HL-60/S4 (cell line): ENCODE data around the gene CYP2R1.

Source experiments
- in situ Hi-C: fragments of 300-500 bp; cut with MboI; formaldehyde crosslinking; loops from 2 replicates; pipeline ENCODE4 v1.14.3; 2022; ENCODE audit warnings: low sequenced_read_pairs

Gene CYP2R1, protein sequence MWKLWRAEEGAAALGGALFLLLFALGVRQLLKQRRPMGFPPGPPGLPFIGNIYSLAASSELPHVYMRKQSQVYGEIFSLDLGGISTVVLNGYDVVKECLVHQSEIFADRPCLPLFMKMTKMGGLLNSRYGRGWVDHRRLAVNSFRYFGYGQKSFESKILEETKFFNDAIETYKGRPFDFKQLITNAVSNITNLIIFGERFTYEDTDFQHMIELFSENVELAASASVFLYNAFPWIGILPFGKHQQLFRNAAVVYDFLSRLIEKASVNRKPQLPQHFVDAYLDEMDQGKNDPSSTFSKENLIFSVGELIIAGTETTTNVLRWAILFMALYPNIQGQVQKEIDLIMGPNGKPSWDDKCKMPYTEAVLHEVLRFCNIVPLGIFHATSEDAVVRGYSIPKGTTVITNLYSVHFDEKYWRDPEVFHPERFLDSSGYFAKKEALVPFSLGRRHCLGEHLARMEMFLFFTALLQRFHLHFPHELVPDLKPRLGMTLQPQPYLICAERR

DNA sequence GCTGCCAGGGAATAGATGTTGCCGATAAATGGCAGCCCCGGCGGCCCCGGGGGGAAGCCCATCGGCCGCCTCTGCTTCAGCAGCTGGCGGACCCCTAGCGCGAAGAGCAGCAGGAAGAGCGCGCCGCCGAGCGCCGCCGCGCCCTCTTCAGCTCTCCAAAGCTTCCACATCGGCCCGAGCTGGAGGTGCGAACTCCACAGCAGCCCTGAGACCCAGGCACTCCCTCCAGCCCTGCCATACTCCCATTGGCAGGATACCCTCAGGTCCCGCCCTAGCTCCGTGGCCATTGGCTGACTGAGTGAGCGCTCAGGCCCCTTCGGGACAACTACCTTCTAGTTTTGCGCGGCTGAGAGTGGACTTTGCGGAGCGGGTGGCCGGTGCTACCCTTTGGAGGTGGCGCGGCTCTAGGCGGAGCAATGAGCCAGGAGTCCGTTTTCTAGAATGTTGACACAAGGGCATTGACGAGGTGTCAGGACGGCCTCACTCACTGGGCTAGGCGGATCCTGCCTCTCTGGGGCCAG lies at the start of gene CYP2R1:
Gene CYP2R1, minus strand, starts transcription at position 196 of the 521 bp plus-strand sequence. Its CDS starts 26 bp downstream, at position 170.
- in situ Hi-C loops = loop anchor here (25.0 kb wide), 1 partner anchor 380 kb away; the partner anchor contains the start of gene PSMA1

DNA sequence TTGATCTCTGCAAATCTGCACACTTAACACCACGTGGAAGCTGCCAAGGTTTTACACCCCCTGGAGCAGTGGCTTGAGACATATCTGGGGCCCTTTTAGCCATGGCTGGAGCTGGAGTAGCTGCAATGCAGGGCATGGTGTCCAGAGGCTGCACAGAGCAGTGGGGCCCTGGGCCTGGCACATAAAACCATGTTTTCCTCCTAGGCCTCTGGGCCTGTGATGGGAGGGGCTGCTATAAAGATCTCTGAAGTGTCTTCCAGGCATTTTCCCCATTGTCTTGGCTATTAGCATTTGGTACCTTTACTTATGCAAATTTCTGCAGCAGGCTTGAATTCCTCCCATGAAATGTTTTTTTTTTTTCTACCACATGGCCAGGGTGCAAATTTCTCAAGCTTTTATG lies 46.9 kb upstream of the CYP2R1 start:
- in situ Hi-C loops = no loop called here

DNA sequence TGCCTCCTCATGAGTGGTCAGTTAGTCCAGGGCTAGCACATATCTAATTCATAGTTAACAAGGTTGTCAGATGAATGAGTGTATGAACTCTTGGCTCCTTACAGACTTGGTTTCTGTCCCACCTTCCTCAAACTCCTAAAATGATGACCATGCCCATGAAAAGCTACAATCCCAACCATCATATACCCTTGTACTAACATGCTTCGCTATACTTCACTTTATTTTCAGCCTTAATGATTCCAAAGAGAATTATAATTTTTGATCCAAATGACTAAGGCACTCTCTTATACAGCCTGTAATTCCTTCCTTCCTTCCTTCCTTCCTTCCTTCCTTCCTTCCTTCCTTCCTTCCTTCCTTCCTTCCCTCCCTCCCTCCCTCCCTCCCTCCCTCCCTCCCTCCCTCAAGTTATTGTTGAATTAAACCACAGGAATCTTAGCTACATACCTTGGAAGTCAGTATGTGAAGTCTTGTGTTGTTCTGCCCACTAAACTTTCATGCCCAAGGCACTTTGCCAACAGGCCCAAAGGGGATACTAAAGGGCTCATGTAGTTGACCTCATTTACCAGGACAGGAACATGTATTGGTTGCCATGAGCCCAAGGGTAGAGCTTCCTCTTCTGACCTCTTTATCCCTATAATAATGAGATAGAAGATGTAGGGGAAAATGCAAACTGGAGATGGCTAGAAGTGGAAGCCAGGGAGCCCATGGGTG lies 42.8 kb upstream of the CYP2R1 start:
- in situ Hi-C loops = no loop called here

DNA sequence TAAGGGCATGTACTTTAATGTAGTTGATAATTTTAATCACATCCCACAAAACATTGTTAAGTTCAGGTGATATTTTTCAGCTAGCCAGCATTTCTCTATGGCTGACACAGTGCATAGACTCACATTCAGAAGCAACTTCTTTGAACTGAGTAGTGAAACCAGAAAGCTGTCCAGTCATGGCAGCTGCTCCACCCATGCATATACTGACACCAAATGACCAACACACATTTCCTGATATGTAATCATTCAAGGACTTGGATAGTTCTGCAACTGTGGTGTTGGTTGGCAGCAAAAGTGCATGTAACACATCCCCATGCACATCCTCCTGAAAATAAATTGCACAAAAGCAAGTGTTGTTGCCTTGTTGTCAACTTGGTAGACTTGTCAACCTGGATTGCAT lies 40.4 kb upstream of the CYP2R1 start:
- in situ Hi-C loops = no loop called here

DNA sequence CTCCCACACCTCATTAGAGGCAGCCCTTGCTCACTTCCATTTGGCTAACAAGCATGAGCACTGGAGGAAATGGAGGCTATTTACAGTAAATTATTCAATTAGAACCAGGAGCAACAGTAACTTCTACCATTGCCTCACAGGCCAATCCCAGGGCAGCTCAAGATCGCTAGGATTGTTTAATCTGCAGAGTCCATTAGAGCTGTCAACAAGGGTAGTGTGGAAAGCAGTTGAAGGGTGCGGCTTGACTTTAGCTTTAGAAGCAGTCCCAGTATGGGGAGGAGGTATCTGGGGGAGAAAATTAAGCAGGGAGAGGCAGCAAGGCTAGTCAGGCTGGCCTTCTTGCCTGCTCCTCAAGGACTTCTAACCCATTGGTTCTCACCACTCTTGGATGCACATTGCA lies 38.3 kb upstream of the CYP2R1 start:
- in situ Hi-C loops = no loop called here

DNA sequence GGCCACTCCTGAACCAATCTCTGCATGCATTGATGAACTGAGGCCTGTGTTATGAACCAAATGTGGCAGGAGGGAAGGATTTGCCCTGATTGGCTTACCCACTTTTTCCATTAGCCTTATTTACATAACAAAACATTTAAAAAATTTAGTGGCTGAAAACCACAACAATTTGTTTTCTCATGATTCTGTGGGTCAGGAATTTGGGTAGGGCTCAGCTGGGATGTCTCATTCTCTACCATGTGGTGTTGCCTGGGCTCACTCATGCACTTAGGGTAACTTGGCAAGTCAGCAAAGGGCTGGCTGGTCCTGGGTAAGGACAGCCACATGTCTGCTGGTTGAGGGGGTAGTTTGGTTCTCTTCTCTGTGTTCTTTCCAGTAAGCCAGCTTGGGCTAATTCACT lies 35.1 kb upstream of the CYP2R1 start:
- in situ Hi-C loops = no loop called here

DNA sequence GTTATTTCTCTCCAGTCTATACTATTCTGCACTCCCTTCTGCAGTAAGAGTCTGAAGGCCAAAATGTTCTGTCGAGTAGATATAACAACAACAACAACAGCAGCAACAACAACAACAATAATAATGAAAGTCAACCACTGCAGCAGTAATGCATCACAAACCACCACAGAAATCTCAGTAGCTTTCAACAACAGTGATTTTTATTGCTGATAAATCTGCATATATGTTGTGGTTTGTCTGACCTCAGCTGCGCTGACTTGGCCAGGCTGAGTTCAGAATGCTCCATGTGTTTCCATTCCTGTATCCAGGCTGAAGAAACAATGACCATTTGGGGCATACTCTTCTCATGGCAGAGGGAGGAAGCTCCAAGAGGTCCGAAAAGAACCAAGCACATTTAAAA lies 32.3 kb upstream of the CYP2R1 start:
- in situ Hi-C loops = no loop called here

DNA sequence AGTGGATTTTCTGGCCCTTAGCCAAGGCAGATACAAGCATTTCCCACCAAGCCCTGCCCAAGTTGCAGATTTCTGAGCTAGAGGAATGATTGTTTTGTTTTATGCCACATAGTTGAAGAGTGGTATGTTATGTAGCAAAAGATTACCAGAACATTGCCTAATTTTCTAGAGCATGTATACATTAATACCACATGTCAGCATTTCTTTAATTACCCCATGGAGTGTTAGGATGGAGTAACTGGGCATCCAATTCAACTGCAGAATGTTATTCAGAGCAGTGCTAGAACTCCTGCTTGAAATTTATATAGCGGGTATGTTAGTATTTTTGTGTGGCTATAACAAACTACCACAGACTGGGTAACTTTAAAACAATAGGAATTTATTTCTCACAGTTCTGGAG lies 24.4 kb upstream of the CYP2R1 start:
- in situ Hi-C loops = no loop called here

DNA sequence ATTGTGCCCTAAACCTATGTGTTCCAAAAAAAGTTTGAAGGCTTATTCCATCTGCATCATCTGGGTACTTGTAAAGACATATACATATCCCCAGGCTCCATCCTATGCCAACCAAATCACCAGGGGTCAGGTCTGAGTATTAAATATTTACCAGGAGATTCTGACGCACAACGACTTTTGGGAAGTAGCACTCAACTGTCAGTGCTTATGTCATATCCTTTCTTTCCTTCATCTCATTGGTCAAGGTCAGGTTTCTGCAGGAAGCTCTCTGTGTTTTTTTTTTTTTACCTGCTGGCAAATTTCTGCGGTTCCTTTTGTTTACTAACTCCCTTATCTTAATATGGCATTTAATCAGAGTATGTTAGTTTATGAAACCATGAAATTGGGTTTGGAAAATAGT lies 22.5 kb upstream of the CYP2R1 start:
- in situ Hi-C loops = no loop called here

DNA sequence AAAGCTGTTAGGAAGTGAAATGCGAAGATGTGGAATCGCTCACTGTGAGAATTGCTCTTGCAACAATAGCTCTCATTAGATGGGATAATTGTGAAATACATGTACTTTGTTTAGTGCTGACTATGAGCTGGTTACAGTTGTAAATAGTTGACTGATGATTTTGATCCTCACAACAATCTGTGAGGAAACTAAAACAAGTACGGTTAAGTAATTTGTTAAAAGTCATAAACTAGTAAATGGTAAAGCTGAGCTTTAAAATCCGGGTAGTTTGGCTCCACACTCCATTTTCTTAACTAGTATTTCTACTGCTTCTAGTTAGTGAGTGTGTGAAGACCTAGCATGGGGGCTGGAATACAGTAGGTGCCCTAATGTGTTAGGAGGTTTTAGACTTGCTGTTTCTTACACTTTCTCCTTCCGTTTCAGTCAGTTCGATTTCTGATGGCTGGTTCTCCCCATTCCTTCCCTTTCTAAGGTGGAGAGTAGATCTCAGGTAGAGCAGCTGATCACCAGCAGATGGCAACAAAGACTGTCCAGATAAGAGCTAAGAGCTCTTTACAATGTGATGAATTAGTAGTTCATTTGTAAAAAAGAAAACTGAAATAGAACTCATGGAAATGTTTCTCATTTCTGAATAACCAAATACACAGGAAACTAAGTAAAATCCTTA lies 16.3 kb upstream of the CYP2R1 start:
- in situ Hi-C loops = no loop called here

DNA sequence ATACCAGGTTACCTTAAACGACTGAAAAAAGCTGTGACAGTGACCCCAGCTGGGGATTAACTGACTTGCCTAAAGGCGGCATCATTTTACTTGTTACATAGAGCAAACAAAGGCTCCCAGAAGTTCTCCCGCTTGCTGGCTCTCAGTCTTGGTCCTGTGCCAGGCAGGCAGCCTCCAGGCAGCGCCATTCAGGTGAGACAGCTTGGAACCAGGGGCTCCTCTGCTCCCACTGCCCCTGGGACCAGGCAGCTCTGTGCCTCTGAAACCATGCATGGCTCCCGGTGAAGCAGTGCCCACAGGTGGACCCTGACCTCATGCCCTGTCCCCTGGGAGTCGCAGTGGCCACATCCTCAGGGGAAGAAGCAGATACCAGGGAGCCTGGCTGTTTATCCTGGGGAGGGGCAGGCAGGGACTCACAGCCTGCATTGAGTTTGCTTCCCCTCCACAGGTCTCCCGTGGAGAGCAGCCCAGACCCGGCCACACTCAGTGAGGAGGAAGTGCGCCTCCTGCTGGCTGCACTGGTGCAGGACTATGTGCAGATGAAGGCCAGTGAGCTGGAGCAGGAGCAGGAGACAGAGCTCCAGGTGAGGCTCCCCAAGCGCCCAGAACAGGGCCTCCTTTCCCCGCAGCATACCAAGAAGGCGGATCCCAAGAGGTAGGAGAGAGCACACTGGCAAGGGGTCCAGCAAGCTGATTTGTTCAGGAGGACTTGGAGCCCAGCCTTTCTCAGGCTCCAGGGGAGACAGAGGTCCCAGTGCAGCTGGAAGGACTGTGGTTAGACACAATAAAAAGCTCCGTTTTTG lies 15.6 kb upstream of the CYP2R1 start:
- in situ Hi-C loops = no loop called here

DNA sequence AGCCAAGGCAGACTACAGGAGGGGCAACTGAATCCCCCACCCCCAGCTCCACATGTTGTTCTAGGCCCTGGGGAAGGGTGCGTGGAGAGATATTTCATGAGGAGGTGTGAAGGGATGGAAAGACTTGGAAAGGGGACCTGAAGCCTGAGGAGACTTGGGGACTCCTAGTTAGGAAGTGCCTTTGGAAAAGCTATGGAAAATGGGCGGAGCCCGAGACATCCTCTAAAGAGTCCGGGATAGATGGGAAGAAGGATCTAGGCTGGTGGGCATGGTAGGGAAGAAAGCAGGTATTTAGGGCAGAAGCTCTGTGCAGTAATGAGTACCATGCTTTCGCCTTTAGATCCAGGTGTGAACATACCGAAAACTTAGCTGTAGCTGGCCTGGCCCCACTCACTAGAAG lies 15.0 kb upstream of the CYP2R1 start:
- in situ Hi-C loops = no loop called here

DNA sequence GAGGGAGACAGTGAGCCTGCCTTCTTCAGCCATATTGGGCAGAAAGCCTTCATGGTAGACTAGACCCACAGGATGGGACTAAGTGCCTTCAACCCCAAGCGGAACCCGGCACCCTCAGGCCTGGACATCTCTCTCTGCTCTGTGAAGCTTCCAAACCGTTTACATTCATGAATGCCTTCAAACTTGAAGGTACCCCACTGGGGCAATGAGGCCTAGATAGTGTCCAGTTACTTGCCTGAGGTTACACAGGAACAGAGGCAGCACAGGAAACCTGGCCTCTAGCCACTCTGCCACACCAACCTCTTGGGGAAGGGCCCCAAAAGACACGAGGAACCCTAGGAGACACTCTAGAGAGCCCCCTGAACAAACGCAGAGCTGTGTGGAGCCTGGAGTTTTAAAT lies 14.5 kb upstream of the CYP2R1 start:
- in situ Hi-C loops = no loop called here

DNA sequence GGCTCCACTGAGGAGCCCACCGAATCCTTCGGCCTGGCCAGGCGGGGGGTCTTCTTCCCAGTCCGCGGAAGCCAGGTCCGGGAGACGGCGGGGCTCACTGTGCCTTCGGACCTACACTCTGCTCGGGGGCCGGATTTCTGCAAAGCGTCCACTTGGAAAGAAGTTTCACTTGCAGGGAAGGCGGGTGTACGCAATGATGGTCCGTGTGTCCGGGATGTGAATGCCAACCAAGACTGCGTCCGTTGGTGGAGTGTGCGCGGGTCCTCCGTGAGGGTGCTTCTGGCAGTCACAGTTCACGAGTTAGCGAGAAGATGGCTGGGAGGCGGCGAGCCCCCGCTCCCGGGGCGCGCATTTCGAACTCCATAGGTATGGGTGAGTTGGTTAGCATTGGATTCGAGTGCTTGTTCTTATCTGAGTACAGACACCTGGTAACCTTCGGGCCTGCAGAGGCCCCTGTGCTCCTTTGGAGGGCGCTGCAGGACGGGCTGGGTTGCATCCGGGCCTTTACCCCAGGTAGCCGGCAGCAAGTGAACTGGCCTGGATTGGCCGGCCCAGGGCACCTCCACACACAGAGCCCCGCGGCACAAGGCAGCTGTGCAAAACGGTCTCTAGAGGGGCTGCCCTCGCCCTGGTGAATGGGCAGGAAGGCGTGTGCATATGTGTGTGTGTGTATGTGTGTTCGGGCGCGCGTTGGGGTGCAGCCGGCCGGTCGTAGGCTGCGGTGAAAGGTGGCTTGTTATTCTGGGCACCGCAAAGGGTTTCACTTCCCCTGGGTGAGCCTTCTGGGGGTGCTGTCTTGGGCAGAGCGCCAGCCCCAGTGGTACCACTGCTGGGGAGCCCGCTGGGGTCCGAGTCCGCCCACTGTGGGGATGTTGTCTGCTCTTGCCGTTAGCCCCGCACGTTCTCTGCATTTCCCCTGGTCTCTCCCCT lies 13.3 kb upstream of the CYP2R1 start:
- in situ Hi-C loops = no loop called here

DNA sequence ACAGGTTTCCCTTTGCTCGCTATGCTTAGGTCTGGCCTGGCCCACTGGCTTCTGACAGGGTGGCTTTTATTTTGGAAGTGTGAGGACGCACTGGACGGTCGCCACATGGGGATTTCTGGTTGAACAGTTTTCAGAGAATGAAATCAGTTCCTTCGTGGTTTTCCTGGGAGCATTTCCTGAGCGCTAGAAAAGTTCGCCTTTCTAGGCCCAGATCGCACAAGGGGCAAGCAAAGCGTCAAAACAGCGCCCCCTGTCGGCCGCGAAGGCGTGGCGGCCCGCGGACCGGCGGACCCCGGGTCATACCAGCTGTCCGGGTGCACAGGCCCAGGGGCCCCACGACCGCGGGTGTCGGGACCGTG lies 12.7 kb upstream of the CYP2R1 start:
- in situ Hi-C loops = no loop called here

DNA sequence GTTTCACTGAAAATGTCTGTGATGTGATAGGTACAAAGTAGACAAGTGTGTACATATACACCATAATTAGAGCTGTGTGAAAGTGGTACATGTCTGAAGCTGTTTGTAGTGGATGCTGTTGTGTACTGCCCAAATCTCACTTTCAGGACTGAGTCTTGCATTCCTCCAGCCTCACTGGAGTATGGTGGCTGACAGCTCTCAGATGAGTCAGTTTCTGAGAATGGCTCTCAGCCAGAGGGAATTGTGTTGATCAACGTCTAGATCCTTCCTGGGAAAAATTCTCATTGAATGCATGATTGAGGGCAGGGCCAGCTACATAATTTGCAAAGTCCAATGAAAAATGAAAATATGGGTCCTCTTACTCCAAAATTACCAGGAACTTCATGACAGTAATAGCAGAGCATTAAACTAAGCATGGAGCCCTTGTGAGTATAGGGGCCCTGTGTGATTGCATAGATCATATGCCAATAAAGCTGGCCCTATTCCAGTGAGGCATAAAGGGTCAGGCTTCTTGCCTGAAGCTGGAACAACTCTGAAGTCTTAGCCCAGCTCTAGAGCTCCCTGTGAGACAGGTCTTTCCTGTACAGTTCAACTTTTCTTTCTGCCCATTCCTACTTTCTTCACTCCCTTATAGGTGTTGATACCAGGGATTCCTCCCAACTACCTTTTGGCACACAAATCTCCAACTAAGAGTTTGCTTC lies 10.8 kb upstream of the CYP2R1 start:
- in situ Hi-C loops = no loop called here

DNA sequence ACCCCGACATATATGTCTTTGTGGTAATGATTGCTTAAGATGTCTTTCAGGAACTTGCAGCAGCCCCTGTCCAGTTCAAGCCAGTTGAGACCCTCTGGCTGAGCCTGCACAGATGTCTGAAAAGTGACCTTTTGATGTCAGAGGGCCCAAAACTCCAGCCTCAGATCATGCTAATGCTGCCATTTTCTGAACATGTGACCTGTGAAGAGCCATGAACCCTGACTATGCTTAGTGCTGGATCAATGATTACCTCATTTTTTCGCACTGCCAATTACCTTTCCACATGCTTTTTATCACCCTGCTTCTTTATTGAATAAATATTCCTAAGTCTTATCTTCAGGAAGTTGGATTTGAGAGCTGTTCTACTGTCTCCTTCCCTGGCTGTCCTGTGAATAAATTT lies 6.9 kb upstream of the CYP2R1 start:
- in situ Hi-C loops = loop anchor here (25.0 kb wide), 1 partner anchor 387 kb away; the partner anchor contains the start of gene PSMA1

DNA sequence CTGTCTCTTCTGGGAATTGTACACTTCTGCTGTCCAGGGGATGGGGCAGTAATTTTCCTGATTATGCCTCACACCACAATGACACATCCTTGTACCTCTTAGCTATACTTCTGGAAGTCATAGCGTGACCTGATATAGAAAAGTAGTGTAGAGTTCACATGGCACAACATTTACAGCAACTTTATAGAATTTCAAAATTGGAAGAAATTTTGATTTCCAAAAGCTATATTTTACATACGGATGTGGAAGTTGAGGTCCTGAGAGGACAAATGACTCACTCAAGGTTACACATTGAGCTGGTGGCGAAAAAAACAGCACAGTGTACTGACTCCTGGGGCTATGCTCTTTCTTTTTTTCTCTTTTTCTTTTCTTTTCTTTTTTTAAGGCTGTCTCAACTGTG lies 6.3 kb upstream of the CYP2R1 start:
- in situ Hi-C loops = loop anchor here (25.0 kb wide), 1 partner anchor 386 kb away; the partner anchor contains the start of gene PSMA1
